GM19468 (cell line): Measurements from ENCODE around the gene STAB1.

Source experiments
- ATAC-seq: cut with Tn5 transposase; IDR thresholded peaks from one replicate; pipeline ENCODE4 v1.9.1; 2021; ENCODE audit warnings: mild to moderate bottlenecking, moderate library complexity, moderate number of reproducible peaks; ENCODE audit not compliant: unreplicated experiment; ENCODE audit errors: extremely low read depth

Gene STAB1

GRCh38 chr3:52555056-52555455, 59.9 kb downstream of the STAB1 start:
- no peak for ATAC-seq

- ATAC-seq = no peak
Observed at GRCh38 chr3:52557011-52557960, 62.1 kb downstream of the STAB1 start.

- ATAC-seq = no peak
Observed at GRCh38 chr3:52558436-52558835, 63.3 kb downstream of the STAB1 start.

- ATAC-seq = no peak
Observed at GRCh38 chr3:52561028-52561747, 66.0 kb downstream of the STAB1 start.

- ATAC-seq = no peak
Observed at GRCh38 chr3:52563984-52564383, 68.8 kb downstream of the STAB1 start.

- ATAC-seq = no peak
Observed at GRCh38 chr3:52568069-52568468, 72.9 kb downstream of the STAB1 start.

- no peak for ATAC-seq
Observed at GRCh38 chr3:52570076-52570475, 74.9 kb downstream of the STAB1 start.

- no peak for ATAC-seq
Observed at GRCh38 chr3:52572221-52572620, 77.1 kb downstream of the STAB1 start.
